NCI-H2171 (cell line): ENCODE results near the gene SLC2A1.

Source experiments
- DNase-seq: peaks from one replicate; lab custom pipeline; 2025; lab: John Stamatoyannopoulos, UW

Gene SLC2A1

GRCh38 chr1:42958488-42959319, at the start of gene SLC2A1:
TSS of gene SLC2A1 (minus strand) at chr1:42958868. CDS start at chr1:42958651, 217 bp downstream.
- peak; percentile 93 for DNase-seq

- no peak for DNase-seq
These were observed 48.9 kb upstream of the SLC2A1 start for GRCh38 chr1:43007377-43008114.

GRCh38 chr1:43005460-43006361, 47.0 kb upstream of the SLC2A1 start:
- DNase-seq, result no peak

GRCh38 chr1:43004587-43005459, 46.2 kb upstream of the SLC2A1 start:
- no peak for DNase-seq

- DNase-seq, result no peak
These were observed 44.1 kb upstream of the SLC2A1 start for GRCh38 chr1:43002766-43003165.

GRCh38 chr1:43002116-43002515, 43.4 kb upstream of the SLC2A1 start:
- no peak for DNase-seq

GRCh38 chr1:43001434-43001833, 42.8 kb upstream of the SLC2A1 start:
- DNase-seq, result no peak

GRCh38 chr1:43000271-43000670, 41.6 kb upstream of the SLC2A1 start:
- DNase-seq, result no peak

- no peak for DNase-seq
These were observed 40.6 kb upstream of the SLC2A1 start for GRCh38 chr1:42999308-42999707.

GRCh38 chr1:42998386-42998785, 39.7 kb upstream of the SLC2A1 start:
- DNase-seq, result no peak

GRCh38 chr1:42996384-42996970, 37.8 kb upstream of the SLC2A1 start:
- no peak for DNase-seq

GRCh38 chr1:42993502-42994136, 35.0 kb upstream of the SLC2A1 start:
- no peak for DNase-seq

- DNase-seq, result no peak
These were observed 33.4 kb upstream of the SLC2A1 start for GRCh38 chr1:42992054-42992571.

GRCh38 chr1:42990757-42991346, 32.2 kb upstream of the SLC2A1 start:
- DNase-seq, result no peak

- DNase-seq, result no peak
These were observed 25.0 kb upstream of the SLC2A1 start for GRCh38 chr1:42983693-42984092.

GRCh38 chr1:42983253-42983652, 24.6 kb upstream of the SLC2A1 start:
- peak; percentile 5 for DNase-seq

- no peak for DNase-seq
These were observed 24.0 kb upstream of the SLC2A1 start for GRCh38 chr1:42982641-42983040.

GRCh38 chr1:42981871-42982270, 23.2 kb upstream of the SLC2A1 start:
- no peak for DNase-seq

GRCh38 chr1:42981255-42981805, 22.7 kb upstream of the SLC2A1 start:
- no peak for DNase-seq
